HG03432 (cell line): ENCODE results near the gene TSPAN15.

Experiments used
- ATAC-seq: cut with Tn5 transposase; IDR thresholded peaks from one replicate; pipeline ENCODE4 v1.9.1; 2021; ENCODE audit warnings: mild to moderate bottlenecking, moderate library complexity; ENCODE audit not compliant: unreplicated experiment

TSPAN15 gene

DNA sequence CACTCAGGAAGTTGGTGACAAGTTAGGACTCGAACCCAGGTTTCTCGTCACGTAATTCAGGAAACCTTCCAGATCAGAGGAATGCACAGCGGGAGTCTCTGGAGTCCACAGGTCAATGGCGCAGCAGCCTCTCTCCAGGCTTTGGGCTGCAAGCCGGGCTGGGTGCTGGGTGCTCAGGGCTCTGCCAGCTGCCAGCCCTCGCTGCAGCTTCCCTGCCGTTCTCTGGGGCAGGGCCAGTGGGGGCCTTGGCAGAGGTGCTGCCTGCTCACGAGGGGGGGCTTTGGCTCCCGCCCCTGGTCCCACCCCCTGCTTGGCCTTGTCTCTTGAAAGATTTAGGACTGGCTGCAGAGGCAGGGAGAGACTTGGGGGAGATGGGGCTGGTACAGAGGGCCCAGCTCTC is 34.6 kb upstream of the TSPAN15 start, which contains the start of gene TACR2:
Gene TACR2, minus strand, starts transcription at position 224 of the 400 bp plus-strand sequence. CDS start 595 bp downstream, outside the sequence.
- ATAC-seq, result no peak

GRCh38 chr10:69417542-69417941 is 33.7 kb upstream of the TSPAN15 start:
- no peak for ATAC-seq

- ATAC-seq, result no peak
Observed at GRCh38 chr10:69418052-69418752, 33.1 kb upstream of the TSPAN15 start.

DNA sequence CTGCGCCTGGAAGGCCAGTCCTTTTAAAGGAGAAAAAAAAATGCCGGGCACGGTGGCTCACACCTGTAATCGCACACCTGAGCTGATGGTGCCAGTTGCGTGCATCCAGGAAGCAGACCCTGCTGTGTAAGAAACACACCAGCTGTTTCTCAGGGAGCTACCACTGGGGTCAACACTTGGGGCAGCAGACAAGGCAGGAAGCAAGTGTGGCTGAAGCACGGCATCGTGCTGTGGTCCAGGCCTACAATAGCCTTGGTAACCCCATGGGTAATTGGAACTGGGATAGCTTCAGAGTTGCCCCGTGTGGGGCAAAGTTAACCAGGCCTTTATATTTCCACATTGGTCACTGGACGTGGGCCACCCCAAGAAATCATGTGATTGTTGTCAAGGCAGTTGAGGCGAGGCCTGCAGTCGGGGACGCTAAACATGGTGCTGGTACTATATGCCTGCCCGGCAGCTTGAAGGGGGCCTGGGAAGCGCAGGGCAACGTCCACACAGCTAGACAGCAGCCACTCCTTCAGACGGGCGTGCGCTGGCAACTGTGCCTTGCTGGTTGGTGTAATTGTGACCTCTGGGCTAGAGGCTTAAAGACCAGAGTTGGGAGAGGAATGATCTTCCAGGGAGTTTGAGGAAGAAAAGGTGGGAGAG is 32.0 kb upstream of the TSPAN15 start:
- ATAC-seq, result no peak

DNA sequence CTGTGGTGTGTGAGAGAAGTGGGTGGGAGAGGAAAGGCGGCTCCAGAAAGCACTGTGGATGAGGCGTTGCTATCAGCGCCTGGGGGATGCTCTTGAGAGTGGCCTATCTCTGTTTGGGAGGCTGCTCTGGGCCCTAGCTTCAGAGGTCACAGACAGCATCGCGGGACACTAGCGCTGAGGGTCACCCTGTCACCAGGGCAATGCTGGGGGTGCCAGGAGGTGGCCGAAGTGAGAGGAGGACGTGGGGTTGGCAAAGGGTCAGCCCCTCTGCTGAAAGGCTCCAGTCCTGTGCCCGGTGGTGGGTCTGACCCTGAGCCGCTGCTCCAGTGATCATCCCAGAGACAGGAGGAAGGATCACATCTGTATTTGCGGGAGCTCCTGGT is 31.5 kb upstream of the TSPAN15 start:
- no peak for ATAC-seq

- ATAC-seq, result no peak
Observed at GRCh38 chr10:69421611-69422308, 29.5 kb upstream of the TSPAN15 start.

- ATAC-seq, result no peak
Observed at GRCh38 chr10:69422676-69423075, 28.6 kb upstream of the TSPAN15 start.

- no peak for ATAC-seq
Observed at GRCh38 chr10:69425041-69425440, 26.2 kb upstream of the TSPAN15 start.

DNA sequence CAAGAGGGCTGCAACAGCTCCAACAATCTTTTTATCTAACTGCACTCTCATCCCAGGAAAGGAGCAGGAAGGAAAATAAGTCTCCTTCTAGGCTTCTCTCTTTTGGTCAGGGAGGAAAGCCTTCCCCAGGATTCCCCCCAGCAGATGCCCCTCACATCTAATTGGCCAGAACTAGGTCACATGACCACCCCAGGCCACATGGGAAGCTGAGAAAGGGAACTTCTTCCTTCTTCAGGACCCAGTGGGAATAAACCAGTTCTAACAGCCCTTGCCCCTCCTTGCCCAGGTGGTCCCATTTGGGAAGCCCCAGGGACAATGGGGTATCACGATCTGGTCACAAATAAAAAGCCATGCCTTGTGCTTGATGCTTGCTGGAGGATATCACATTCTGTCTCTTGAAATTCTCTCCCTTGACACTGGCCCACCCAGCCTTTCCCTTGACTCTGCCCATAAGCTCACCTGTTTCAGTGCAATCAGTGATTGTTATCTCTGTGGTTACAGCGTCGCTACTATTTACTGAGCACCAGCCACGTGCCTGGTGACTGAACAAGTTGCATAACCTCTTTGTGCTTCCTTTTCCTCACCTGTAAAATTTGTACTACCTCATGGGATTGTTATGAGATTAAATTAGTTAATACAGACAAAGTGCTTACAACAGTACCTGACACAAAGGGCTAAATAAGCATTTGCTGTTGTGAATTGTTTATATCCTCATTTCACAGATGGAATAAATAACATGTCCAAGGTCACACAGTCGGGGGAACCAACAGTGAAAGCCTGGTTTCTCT is 25.6 kb upstream of the TSPAN15 start:
- no peak for ATAC-seq

GRCh38 chr10:69426376-69426727 is 24.9 kb upstream of the TSPAN15 start:
- no peak for ATAC-seq

GRCh38 chr10:69428165-69428564 is 23.1 kb upstream of the TSPAN15 start:
- no peak for ATAC-seq

DNA sequence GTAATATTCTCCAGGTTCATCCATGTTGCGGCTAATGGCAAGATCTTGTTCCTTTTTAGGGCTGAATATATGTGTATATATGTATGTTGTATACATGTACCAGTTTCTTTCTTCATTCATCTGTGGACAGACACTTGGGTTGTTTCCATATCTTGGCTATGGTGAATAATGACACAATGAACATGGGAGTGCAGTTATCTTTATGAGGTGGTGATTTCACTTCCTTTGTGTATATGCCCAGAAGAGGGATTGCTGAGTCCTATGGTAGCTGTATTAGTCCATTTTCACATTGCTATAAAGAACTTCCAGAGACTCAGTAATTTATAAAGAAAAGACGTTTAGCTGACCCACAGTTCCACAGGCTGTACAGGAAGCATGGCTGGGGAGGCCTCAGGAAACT is 17.1 kb upstream of the TSPAN15 start:
- no peak for ATAC-seq

GRCh38 chr10:69434926-69435325 is 16.3 kb upstream of the TSPAN15 start:
- no peak for ATAC-seq

- no peak for ATAC-seq
Observed at GRCh38 chr10:69435966-69436520, 15.2 kb upstream of the TSPAN15 start.

DNA sequence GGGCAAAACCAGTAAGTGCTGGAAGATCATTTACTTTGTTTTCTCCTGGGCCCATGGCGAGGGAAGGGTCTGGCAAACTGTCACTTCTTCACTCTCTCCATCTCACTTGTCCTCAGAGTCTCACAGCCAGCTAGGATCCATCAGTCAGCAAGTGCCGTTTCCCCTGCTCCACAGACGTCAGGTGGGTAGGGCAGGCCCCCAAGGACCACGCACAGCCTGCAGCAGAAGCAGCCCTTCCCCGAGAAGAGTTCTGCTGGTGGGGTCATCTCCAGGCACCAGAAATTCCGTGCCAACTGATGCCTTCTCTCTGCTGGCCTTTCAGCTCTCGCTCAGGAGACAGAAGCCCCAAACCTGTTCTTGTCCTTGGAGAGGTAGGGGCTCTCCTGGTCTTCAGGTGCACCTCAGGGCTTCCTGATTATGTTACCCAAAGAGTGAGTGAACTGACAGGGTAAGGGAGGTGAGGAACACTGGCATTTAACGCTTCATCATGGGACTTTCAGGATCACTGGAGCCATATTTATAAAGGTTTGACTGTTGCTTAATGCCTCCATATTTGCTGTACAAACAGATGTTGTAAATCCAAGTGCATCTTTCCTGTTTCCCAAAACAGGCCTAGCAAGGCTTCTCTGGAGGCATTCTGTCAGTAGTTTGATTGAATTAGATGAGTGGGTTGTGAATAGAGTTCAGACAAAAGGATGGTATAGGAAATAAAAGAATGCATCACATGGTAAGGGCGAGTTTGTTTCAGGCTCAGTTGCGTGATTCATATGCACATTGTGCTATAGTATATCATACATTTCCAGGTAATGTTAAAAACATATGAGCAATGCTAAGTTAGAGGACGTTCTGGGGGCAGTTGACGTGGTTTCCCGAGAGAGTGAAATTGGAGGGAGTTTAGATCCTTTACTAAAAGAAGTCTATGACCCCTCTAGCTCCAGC is 13.7 kb upstream of the TSPAN15 start:
- ATAC-seq, result no peak

GRCh38 chr10:69438536-69439349 is 12.5 kb upstream of the TSPAN15 start:
- no peak for ATAC-seq

DNA sequence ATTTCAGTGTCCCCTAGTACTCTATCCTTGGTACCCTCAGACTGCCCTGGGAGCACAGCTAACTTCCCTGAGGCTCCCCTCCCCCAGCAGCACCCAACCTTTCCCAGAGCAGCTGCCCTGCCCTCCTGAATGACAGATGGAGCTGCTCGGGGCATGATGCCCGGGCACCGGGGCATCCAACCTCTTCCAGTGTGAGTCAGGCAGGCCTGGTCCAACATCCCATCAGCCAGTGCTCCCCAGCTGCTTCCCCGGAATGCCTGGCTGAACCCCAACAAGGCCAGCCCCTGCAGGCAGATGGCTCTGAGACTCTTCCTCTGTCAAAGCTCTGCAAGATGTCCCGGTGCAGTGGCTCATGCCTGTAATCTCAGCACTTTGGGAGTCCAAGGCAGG is 11.9 kb upstream of the TSPAN15 start:
- ATAC-seq, result no peak

DNA sequence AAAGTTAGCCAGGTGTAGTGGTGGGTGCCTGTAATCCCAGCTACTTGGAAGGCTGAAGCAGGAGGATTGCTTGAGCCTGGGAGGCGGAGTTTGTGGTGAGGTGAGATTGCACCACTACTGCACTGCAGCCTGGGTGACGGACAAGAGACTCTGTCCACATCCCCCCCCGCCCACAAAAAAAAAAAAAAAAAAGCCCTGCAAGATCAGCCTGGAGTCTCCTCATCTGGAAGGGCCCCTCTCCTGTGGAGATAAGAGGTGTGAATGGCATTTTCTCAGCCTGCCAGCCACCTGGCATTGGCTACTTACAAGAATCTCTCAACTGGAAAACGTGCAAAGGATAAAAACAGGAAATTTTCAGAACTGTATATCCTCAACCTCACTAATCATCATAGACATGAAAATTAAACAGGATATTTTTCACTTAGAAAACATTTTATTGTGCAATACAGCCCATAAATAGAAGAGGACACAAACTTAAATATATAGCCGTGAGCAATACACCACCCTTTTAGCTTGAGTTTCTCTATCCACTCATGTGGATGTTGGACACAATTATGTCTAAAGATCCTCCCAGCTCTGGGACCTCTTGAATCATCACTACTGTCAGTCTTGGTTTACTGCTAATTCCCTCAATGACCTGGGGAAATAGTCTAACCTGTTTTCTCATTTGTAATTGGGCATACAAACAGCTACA is 11.3 kb upstream of the TSPAN15 start:
- no peak for ATAC-seq

GRCh38 chr10:69443354-69443753 is 7.9 kb upstream of the TSPAN15 start:
- no peak for ATAC-seq
